AG09319 (cell line): ENCODE measurements around the gene KIF14.

Source experiments
- DNase-seq: peaks from one replicate; pipeline ENCODE4 v3.0.0-alpha.2; 2010; ENCODE audit warnings: low read depth; ENCODE audit errors: extremely low read depth
- CTCF ChIP-seq: IDR thresholded peaks from 2 replicates; pipeline ENCODE4 v1.5.1; 2011; ENCODE audit warnings: low read depth, mild to moderate bottlenecking, inconsistent platforms, low read length, moderate library complexity

Gene KIF14

DNA sequence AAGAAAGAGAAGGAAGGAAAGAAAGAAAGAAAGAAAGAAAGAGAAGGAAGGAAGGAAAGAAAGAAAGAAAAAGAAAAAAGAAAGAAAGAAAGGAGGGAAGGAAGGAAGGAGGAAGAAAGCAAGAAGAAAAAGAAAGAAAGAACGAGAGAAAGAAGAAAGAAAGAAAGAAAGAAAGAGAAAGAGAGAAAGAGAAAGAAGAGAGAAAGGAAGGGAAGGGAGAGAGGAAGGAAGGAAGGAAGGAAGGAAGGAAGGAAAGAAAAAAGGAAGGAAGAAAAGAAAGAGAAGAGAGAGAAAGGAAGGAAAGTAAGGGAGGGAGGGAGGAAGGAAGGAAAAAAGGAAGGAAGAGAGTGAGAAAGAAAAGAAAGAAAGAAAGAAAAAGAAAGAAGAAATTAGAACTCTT is 115.3 kb downstream of the KIF14 start:
- TF ChIP-seq CTCF: no peak
- no peak for DNase-seq
